Activated CD4-positive, alpha-beta T cell treated with anti-CD3 and anti-CD28 coated beads, Interleukin-2, amount 50 U/mL, for 16 hours (primary cell): ENCODE measurements around the gene GATA1.

Source experiments
- DNase-seq: peaks from one replicate; pipeline ENCODE4 v3.0.0-alpha.2; 2020

Gene GATA1

GRCh38 chrX:48786341-48786800 lies at the start of gene GATA1:
Gene GATA1 (plus strand): TSS chrX:48786590. CDS start chrX:48791110, 4,520 bp downstream.
- DNase-seq, result no peak

- no peak for DNase-seq
Measured at GRCh38 chrX:48736878-48737212, 49.5 kb upstream of the GATA1 start.

GRCh38 chrX:48737213-48737938 lies 49.0 kb upstream of the GATA1 start:
- peak; percentile 95 for DNase-seq

GRCh38 chrX:48737940-48738339 lies 48.5 kb upstream of the GATA1 start:
- no peak for DNase-seq

GRCh38 chrX:48741834-48742233 lies 44.6 kb upstream of the GATA1 start:
- no peak for DNase-seq

- DNase-seq, result no peak
Measured at GRCh38 chrX:48745222-48745621, 41.2 kb upstream of the GATA1 start.

- no peak for DNase-seq
Measured at GRCh38 chrX:48747415-48748016, 38.9 kb upstream of the GATA1 start.

- no peak for DNase-seq
Measured at GRCh38 chrX:48749182-48749581, 37.2 kb upstream of the GATA1 start.

GRCh38 chrX:48751343-48751742 lies 35.0 kb upstream of the GATA1 start:
- peak; percentile 62 for DNase-seq

GRCh38 chrX:48752498-48752897 lies 33.9 kb upstream of the GATA1 start:
- no peak for DNase-seq

GRCh38 chrX:48753708-48754228 lies 32.6 kb upstream of the GATA1 start:
- no peak for DNase-seq

- no peak for DNase-seq
Measured at GRCh38 chrX:48754238-48754637, 32.2 kb upstream of the GATA1 start.

GRCh38 chrX:48761674-48762471 lies 24.5 kb upstream of the GATA1 start, which contains the start of gene GLOD5:
Gene GLOD5 (plus strand): TSS chrX:48761747. CDS start chrX:48761791, 44 bp downstream.
- peak; percentile 6 for DNase-seq

GRCh38 chrX:48769230-48769629 lies 17.2 kb upstream of the GATA1 start:
- no peak for DNase-seq

- DNase-seq, result no peak
Measured at GRCh38 chrX:48770296-48770695, 16.1 kb upstream of the GATA1 start.

- no peak for DNase-seq
Measured at GRCh38 chrX:48772602-48773001, 13.8 kb upstream of the GATA1 start.

GRCh38 chrX:48776818-48777439 lies 9.5 kb upstream of the GATA1 start:
- DNase-seq, result no peak

- DNase-seq, result no peak
Measured at GRCh38 chrX:48779399-48779798, 7.0 kb upstream of the GATA1 start.

- no peak for DNase-seq
Measured at GRCh38 chrX:48781705-48782104, 4.7 kb upstream of the GATA1 start.

- no peak for DNase-seq
Measured at GRCh38 chrX:48782216-48782615, 4.2 kb upstream of the GATA1 start.

GRCh38 chrX:48782795-48783194 lies 3.6 kb upstream of the GATA1 start:
- DNase-seq, result no peak

GRCh38 chrX:48784726-48785125 lies 1.7 kb upstream of the GATA1 start:
- no peak for DNase-seq

- no peak for DNase-seq
Measured at GRCh38 chrX:48785186-48785539, 1.2 kb upstream of the GATA1 start.
